GM12865 (cell line): ENCODE results near the gene NT5C3B.
A peak's percentile ranks its signal among the peaks of the same experiment; 100 is the strongest.

Experiments
- DNase-seq: peaks from one replicate; pipeline ENCODE4 v3.0.0; 2010; ENCODE audit warnings: low read depth
- H3K4me3 ChIP-seq: 2 replicates; pipeline ENCODE4 v1.5.1; 2011; ENCODE audit warnings: mild to moderate bottlenecking, low read depth, low read length, control low read depth
- CTCF ChIP-seq: IDR thresholded peaks from 2 replicates; pipeline ENCODE4 v1.5.1; 2011; ENCODE audit warnings: low read length, control low read depth, low read depth, inconsistent platforms; ENCODE audit not compliant: insufficient read depth; ENCODE audit errors: missing control alignments

The NT5C3B gene

DNA sequence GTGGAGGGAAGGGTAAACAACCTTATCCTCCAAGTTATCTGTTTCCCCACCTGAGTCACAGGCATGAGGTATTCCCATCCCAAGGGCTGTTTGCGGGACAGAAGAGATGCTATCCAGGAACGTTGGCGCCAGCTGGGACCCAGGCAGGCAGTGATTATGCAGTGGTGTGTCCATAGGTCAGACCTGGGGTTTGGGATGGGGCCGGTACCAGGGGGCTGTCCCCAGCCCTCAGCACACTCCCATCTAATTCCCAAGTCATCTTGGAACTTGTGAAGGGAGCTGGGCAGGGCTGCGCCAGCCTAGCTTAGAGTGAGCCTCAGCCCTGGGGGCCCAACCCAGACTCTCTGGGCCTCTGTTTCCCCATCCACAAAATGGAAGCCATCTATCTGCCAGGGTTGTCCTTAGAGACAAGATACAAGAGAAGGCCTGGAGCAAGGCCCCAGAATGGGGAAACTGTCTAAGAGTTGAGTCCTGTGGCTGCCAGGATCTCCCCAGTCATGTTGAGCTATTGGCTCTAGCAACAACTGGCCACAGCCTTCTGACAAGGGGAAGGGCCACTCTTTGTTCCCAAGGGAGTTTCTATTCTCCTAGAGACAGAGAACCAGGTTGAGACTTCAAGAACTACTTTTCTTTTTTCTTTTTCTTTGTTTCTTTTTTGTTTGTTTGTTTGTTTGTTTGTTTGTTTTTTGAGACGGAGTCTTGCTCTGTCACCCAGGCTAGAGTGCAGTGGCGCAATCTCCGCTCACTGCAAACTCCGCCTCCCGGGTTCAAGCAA is 39.7 kb downstream of the NT5C3B start:
- TF ChIP-seq CTCF: no peak
- no peak overlapping the region for H3K4me3 ChIP-seq
- DNase-seq: no peak

GRCh38 chr17:41794540-41794975 is 41.5 kb downstream of the NT5C3B start:
- no peak for TF ChIP-seq CTCF
- H3K4me3 ChIP-seq: no peak overlapping the region
- DNase-seq: no peak

GRCh38 chr17:41793784-41794539 is 42.1 kb downstream of the NT5C3B start:
- no peak for DNase-seq
- no peak overlapping the region for H3K4me3 ChIP-seq
- TF ChIP-seq CTCF: no peak

- DNase-seq: no peak
- no peak overlapping the region for H3K4me3 ChIP-seq
- TF ChIP-seq CTCF: no peak
These were observed 42.9 kb downstream of the NT5C3B start for GRCh38 chr17:41792845-41793783.

DNA sequence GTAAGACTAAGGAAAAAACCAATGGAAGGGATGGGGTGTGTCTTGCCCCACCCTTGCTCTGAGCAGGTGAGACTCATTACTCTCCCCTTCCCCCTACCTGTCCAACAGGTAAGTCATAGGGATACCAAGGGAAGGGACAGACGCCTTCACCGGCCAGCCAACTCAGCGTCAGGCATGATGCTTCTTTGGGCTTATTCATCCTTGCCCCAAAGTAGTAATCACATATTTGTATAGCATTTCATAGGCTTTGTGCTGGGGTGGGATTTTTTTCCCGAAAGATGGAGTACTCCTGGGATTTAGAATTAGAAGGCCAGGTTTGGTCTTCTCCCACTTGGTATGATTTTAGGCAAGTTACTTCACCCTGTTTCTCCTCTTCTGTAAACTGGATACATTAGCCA is 49.0 kb downstream of the NT5C3B start:
- H3K4me3 ChIP-seq: no peak overlapping the region
- no peak for DNase-seq
- TF ChIP-seq CTCF: no peak

GRCh38 chr17:41786227-41787020 is 49.6 kb downstream of the NT5C3B start, which contains the start of gene JUP:
Gene JUP, minus strand, starts transcription at chr17:41786711. Its CDS starts 14,857 bp downstream, at chr17:41771854.
- peak within 1 kb of the TSS; percentile 28; the same call in 1 of the 2 replicates for H3K4me3 ChIP-seq
- DNase-seq: peak; percentile 93
- peak; percentile 37 for TF ChIP-seq CTCF
